Mesenchymal stem cell (in vitro differentiated cells and primary cell): ENCODE results near the gene ST3GAL5.
"Not testable (repeated sequence)": the region's sequence is repeated elsewhere in the genome, so short reads cannot be mapped to it uniquely, and the experiment has no call there.

Source experiments
- DNase-seq: peaks from one replicate; pipeline ENCODE4 v3.0.0-alpha.2; 2013
- H2AFZ ChIP-seq: one replicate; pipeline ENCODE4 v1.6.1; 2013; ENCODE audit warnings: low read depth, mild to moderate bottlenecking, control low read depth, inconsistent platforms, low read length, moderate library complexity
- H2AK5ac ChIP-seq: 2 replicates; pipeline ENCODE4 v1.6.1; 2013; ENCODE audit warnings: low read length, moderate library complexity, mild to moderate bottlenecking, inconsistent platforms; ENCODE audit not compliant: severe bottlenecking
- H2BK120ac ChIP-seq: one replicate; pipeline ENCODE4 v1.6.1; 2013; ENCODE audit warnings: low read depth, mild to moderate bottlenecking, inconsistent platforms, low read length, moderate library complexity
- H2BK12ac ChIP-seq, 2 experiments: one replicate each; pipeline ENCODE4 v1.6.1; 2013; ENCODE audit warnings: inconsistent platforms in 2 of 2, low read length in 2 of 2, mild to moderate bottlenecking in 2 of 2, moderate library complexity in 2 of 2, control low read depth in 1 of 2
- H2BK15ac ChIP-seq: one replicate; pipeline ENCODE4 v1.6.1; 2013; ENCODE audit warnings: mild to moderate bottlenecking, low read depth, inconsistent platforms; ENCODE audit not compliant: poor library complexity, severe bottlenecking
- H2BK5ac ChIP-seq: 2 replicates; pipeline ENCODE4 v1.6.1; 2013; ENCODE audit warnings: low read depth, mild to moderate bottlenecking, low read length, control low read depth, inconsistent platforms; ENCODE audit not compliant: poor library complexity, severe bottlenecking
- H3K14ac ChIP-seq, 2 experiments: one replicate each; pipeline ENCODE4 v1.6.1; 2013; ENCODE audit warnings: inconsistent platforms in 2 of 2, low read length in 2 of 2, control low read depth in 1 of 2, mild to moderate bottlenecking in 1 of 2, moderate library complexity in 1 of 2
- H3K18ac ChIP-seq, 2 experiments: one replicate each; pipeline ENCODE4 v1.6.1; 2013; ENCODE audit warnings: inconsistent platforms in 2 of 2, low read length in 2 of 2, control low read depth in 1 of 2, low read depth in 1 of 2, mild to moderate bottlenecking in 1 of 2
- H3K23ac ChIP-seq, 2 experiments: one replicate each; pipeline ENCODE4 v1.6.1; 2013; ENCODE audit warnings: inconsistent platforms in 2 of 2, low read length in 2 of 2, mild to moderate bottlenecking in 2 of 2, moderate library complexity in 2 of 2, control low read depth in 1 of 2
- H3K27ac ChIP-seq: 2 replicates; pipeline ENCODE4 v1.5.1; 2013; ENCODE audit warnings: mild to moderate bottlenecking, moderate library complexity, low read length, control low read depth, inconsistent platforms; ENCODE audit not compliant: poor library complexity, severe bottlenecking
- H3K27me3 ChIP-seq, 2 experiments: 2 replicates each; pipeline versions ENCODE4 v1.6.1 to v1.7.0; 2013; ENCODE audit warnings: low read length in 2 of 2, mild to moderate bottlenecking in 2 of 2, moderate library complexity in 2 of 2, control low read depth in 1 of 2, inconsistent platforms in 1 of 2; ENCODE audit not compliant: control insufficient read depth in 1 of 2, insufficient read depth in 1 of 2
- H3K36me3 ChIP-seq, 2 experiments: 2 replicates each; pipeline versions ENCODE4 v1.6.1 to v1.7.0; 2013; ENCODE audit warnings: low read length in 2 of 2, control low read depth in 1 of 2, inconsistent platforms in 1 of 2, low read depth in 1 of 2, mild to moderate bottlenecking in 1 of 2; ENCODE audit not compliant: insufficient read depth in 2 of 2, control insufficient read depth in 1 of 2
- H3K4ac ChIP-seq, 2 experiments: one replicate each; pipeline ENCODE4 v1.6.1; 2013; ENCODE audit warnings: inconsistent platforms in 2 of 2, low read length in 2 of 2, mild to moderate bottlenecking in 2 of 2, moderate library complexity in 2 of 2, control low read depth in 1 of 2, low read depth in 1 of 2
- H3K4me1 ChIP-seq: 2 replicates; pipeline ENCODE4 v1.6.1; 2013; ENCODE audit warnings: low read depth, low read length, control low read depth; ENCODE audit not compliant: control insufficient read depth, insufficient read depth
- H3K4me2 ChIP-seq: 2 replicates; pipeline ENCODE4 v1.6.1; 2013; ENCODE audit warnings: low read length, mild to moderate bottlenecking, inconsistent platforms; ENCODE audit not compliant: poor library complexity, severe bottlenecking
- H3K4me3 ChIP-seq, 2 experiments: 2 replicates each; pipeline versions ENCODE4 v1.5.1 to v1.7.0; 2013; ENCODE audit warnings: low read length in 2 of 2, mild to moderate bottlenecking in 2 of 2, control low read depth in 1 of 2, low read depth in 1 of 2; ENCODE audit not compliant: insufficient read depth in 1 of 2
- H3K79me1 ChIP-seq: replicated peaks from 2 replicates; pipeline ENCODE4 v1.6.1; 2013; ENCODE audit warnings: mild to moderate bottlenecking, control low read depth, low read length, inconsistent platforms; ENCODE audit not compliant: poor library complexity, severe bottlenecking
- H3K9ac ChIP-seq: 2 replicates; pipeline ENCODE4 v1.7.0; 2013; ENCODE audit warnings: mild to moderate bottlenecking, low read length, moderate library complexity
- H3K9me3 ChIP-seq: 2 replicates; pipeline ENCODE4 v1.7.0; 2013; ENCODE audit warnings: mild to moderate bottlenecking, low read length; ENCODE audit not compliant: control insufficient read depth
- H4K8ac ChIP-seq: one replicate; pipeline ENCODE4 v1.6.1; 2013; ENCODE audit warnings: inconsistent platforms, mild to moderate bottlenecking, low read length, moderate library complexity
- H4K91ac ChIP-seq: one replicate; pipeline ENCODE4 v1.6.1; 2013; ENCODE audit warnings: mild to moderate bottlenecking, low read length, inconsistent platforms
- WGBS: methylation state at CpG from one replicate; pipeline ENCODE4 v1.1.7; 2013; ENCODE audit warnings: mixed read lengths; 5-methylcytosine and 5-hydroxymethylcytosine counted together

ST3GAL5 gene

DNA sequence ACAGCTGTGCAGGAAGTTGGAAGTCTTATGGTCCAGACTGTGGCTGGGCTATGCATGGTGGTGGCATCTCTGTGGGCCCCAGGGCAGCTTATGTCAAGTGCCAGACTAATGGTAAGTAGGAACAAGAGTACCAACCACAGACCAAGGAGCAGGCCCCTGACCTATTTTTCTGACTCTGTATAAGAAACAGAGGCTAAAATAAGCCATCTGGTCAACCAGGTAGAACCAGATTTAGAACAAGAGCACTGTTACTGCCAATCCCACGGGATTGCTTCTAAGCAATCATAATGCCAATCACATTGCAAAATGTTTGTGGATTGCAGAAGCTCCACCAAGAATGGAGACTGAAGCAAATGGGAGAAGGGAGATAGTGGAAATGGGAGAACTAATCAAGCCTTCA, 11.1 kb upstream of the ST3GAL5 start:
- Histone ChIP-seq H3K14ac (no peak overlapping the region), H3K4ac (no peak overlapping the region), H3K4me3 (no peak overlapping the region), H3K79me1 (no peaks in the 10 kb centered on the region), H3K9me3 (no peaks in the 10 kb centered on the region), H3K9ac (no peak overlapping the region), H3K18ac (peak overlapping the region in 1 of 2 experiments; percentile 38), H2BK15ac (no peak overlapping the region), H3K36me3 (no peaks in the 10 kb centered on the region), H3K27me3 (no peaks in the 10 kb centered on the region), H4K8ac (no peak overlapping the region), H3K4me1 (no peaks in the 10 kb centered on the region), H3K4me2 (no peak overlapping the region), H2BK5ac (no peak overlapping the region), H3K27ac (no peak overlapping the region), H4K91ac (no peak overlapping the region), H2BK120ac (no peak overlapping the region), H3K23ac (no peak overlapping the region), H2AK5ac (no peak overlapping the region), H2AFZ (no peak overlapping the region), H2BK12ac (no peak overlapping the region)
- no peak for DNase-seq
- WGBS, result no CpG with 5 or more reads among the region's 1 CpG

DNA sequence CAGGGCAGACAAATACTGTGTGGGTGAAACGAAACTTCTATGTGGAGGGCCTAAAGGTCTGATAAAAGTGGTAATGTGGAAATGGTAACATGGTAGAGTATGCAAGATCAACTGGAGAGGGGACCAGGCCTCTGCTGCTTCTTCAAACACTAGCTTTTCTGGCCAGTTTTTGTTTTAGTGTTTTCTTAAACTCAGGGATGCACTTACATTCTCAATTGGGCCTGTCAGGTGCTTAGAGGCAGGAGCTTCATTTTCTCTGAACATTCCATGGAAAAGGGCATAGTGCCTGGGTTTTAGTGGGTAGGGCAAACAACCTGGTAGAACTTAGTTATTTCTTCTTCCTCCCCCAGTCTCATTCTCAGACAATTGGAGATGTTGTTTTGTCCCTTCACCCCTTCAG, 10.5 kb upstream of the ST3GAL5 start:
- no peak overlapping the region for H2BK15ac ChIP-seq
- no peak overlapping the region for H2BK12ac ChIP-seq
- no peak overlapping the region for H3K4me3 ChIP-seq
- peak overlapping the region in 1 of 2 experiments; percentile 38 for H3K18ac ChIP-seq
- 100% methylated on average over 1 of the region's 1 CpG for WGBS
- H3K9ac ChIP-seq, result no peak overlapping the region
- H3K36me3 ChIP-seq, result no peaks in the 10 kb centered on the region
- no peak for DNase-seq
- H2BK5ac ChIP-seq, result no peak overlapping the region
- H3K4me1 ChIP-seq, result no peaks in the 10 kb centered on the region
- H3K27me3 ChIP-seq, result no peaks in the 10 kb centered on the region
- H4K91ac ChIP-seq, result no peak overlapping the region
- no peaks in the 10 kb centered on the region for H3K79me1 ChIP-seq
- no peak overlapping the region for H3K4me2 ChIP-seq
- no peak overlapping the region for H2AFZ ChIP-seq
- H3K23ac ChIP-seq, result no peak overlapping the region
- H3K4ac ChIP-seq, result no peak overlapping the region
- no peak overlapping the region for H4K8ac ChIP-seq
- H2BK120ac ChIP-seq, result no peak overlapping the region
- H2AK5ac ChIP-seq, result no peak overlapping the region
- H3K27ac ChIP-seq, result no peak overlapping the region
- H3K14ac ChIP-seq, result no peak overlapping the region
- no peaks in the 10 kb centered on the region for H3K9me3 ChIP-seq

DNA sequence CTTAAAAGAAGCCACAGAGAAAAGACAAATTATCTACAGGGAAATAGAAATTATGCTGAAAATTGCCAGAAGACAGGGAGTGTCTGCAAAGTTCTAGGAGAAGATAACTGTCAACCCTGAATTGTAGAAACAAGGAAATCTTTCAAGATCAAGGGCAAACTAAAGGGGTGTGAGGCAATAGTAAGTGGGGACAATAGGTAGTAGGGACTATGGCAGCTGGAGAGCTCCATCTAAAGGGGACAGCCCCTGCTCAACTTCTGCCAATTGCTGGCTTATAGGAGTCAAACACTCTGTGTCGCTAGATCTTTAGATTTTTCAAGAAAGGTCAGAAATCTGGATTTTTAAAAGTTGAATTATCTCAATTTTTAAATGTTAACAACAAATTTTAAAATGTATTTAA, 10.1 kb upstream of the ST3GAL5 start:
- Histone ChIP-seq H2BK5ac (no peak overlapping the region), H4K91ac (no peak overlapping the region), H2AK5ac (no peak overlapping the region), H3K14ac (no peak overlapping the region), H3K36me3 (no peaks in the 10 kb centered on the region), H2BK120ac (no peak overlapping the region), H3K4me3 (no peak overlapping the region), H3K4me1 (no peaks in the 10 kb centered on the region), H2BK15ac (no peak overlapping the region), H3K27ac (no peak overlapping the region), H3K23ac (no peak overlapping the region), H2AFZ (no peak overlapping the region), H3K27me3 (no peaks in the 10 kb centered on the region), H3K18ac (no peak overlapping the region), H3K9ac (no peak overlapping the region), H3K79me1 (no peaks in the 10 kb centered on the region), H3K4me2 (no peak overlapping the region), H2BK12ac (no peak overlapping the region), H3K4ac (no peak overlapping the region), H3K9me3 (no peaks in the 10 kb centered on the region), H4K8ac (no peak overlapping the region)
- no peak for DNase-seq
- no CpG with 5 or more reads among the region's 1 CpG for WGBS

DNA sequence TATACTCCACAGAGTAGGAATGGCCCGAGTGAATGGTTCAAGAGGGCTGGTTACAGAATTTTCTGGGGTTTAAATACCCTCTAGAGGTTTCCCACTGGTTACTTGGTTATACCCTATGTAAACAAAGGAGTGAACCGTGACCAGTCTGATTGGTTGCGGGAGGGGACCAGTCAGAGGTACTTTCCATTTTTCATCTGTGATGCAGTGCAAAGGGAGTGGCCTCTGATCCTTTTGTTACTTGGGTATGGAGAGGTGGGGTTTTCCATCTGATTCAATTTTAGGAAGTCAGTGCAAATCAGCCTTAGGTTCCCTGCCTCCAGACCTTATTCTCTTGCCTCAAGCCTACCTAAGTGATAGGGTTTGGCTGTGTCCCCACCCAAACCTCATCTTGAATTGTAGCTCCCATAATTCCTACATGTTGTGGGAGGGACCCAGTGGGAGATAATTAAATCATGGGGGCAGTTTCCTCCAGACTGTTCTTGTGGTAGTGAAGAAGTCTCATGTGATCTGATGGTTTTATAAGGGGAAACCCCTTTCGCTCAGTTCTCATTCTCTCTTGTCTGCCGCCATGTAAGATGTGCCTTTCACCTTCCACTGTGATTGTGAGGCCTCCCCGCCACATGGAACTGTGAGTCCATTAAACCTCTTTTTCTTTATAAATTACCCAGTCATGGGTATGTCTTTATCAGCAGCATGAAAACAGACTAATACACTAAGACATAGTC, 5.9 kb upstream of the ST3GAL5 start:
- H3K18ac ChIP-seq, result peak overlapping the region in 1 of 2 experiments; percentile 78
- DNase-seq, result peak; percentile 66
- not testable (repeated sequence) for H3K23ac ChIP-seq, H3K9ac ChIP-seq, H2BK15ac ChIP-seq, H3K27me3 ChIP-seq, H3K14ac ChIP-seq, H2BK5ac ChIP-seq, H3K4me2 ChIP-seq, H4K8ac ChIP-seq, H3K79me1 ChIP-seq, H3K36me3 ChIP-seq, H3K4me3 ChIP-seq, H3K9me3 ChIP-seq, H3K4ac ChIP-seq, H2AFZ ChIP-seq, H4K91ac ChIP-seq
- peak overlapping the region; percentile 82 for H2BK120ac ChIP-seq
- H3K4me1 ChIP-seq, result peaks cover 12% of the 10 kb centered on the region
- H2AK5ac ChIP-seq, result peak overlapping the region; percentile 58
- H2BK12ac ChIP-seq, result peak overlapping the region in 1 of 2 experiments; percentile 22
- 85% methylated on average over 6 of the region's 6 CpGs for WGBS
- peak overlapping the region; percentile 81 for H3K27ac ChIP-seq
